Calu3 (cell line): ENCODE data around the gene STK33. TPM values are rescaled to one million over a fixed set of nuclear protein-coding genes. Genes with fewer than 3 reads are reported as not detected.

Experiments used
- BruUV-seq: library from RNA; stranded (reverse); fragments of 400-500 nt; replicated peaks from 2 replicates; lab custom pipeline; 2021; lab: Mats Ljungman, UMichigan
- CTCF ChIA-PET: fragments of 300-600 bp; sonication (Branson Sonifier 250); formaldehyde crosslinking; loops from one replicate; lab custom pipeline; 2022; ENCODE audit warnings: antibody characterized with exemption; lab: Charles Lee
- DNase-seq: peaks from one replicate; pipeline ENCODE4 v3.0.0; 2022
- H3K27ac Mint-ChIP-seq: one replicate; pipeline ENCODE4 v1.8.0; 2022; ENCODE audit warnings: mixed read lengths; ENCODE audit not compliant: unreplicated experiment
- H3K27me3 Mint-ChIP-seq: one replicate; pipeline ENCODE4 v1.8.0; 2022; ENCODE audit warnings: mixed read lengths; ENCODE audit not compliant: unreplicated experiment
- H3K36me3 Mint-ChIP-seq: one replicate; pipeline ENCODE4 v1.8.0; 2022; ENCODE audit warnings: mild to moderate bottlenecking, moderate library complexity, mixed read lengths; ENCODE audit not compliant: insufficient read depth, unreplicated experiment
- H3K4me1 Mint-ChIP-seq: one replicate; pipeline ENCODE4 v1.8.0; 2022; ENCODE audit warnings: mild to moderate bottlenecking, low read depth, mixed read lengths; ENCODE audit not compliant: unreplicated experiment
- H3K4me3 Mint-ChIP-seq: one replicate; pipeline ENCODE4 v1.8.0; 2022; ENCODE audit warnings: mild to moderate bottlenecking, low read depth, moderate library complexity, mixed read lengths; ENCODE audit not compliant: unreplicated experiment
- H3K9me3 Mint-ChIP-seq: one replicate; pipeline ENCODE4 v1.8.0; 2022; ENCODE audit warnings: low read depth, mixed read lengths; ENCODE audit not compliant: unreplicated experiment
- intact Hi-C: fragments of 100-400 bp; cut with micrococcal nuclease; formaldehyde crosslinking; loops from one replicate; pipeline ENCODE4 v1.10.0; 2022; ENCODE audit not compliant: unreplicated experiment
- total RNA-seq: library from RNA; stranded (reverse); gene quantifications from 2 replicates; pipeline ENCODE4 v1.2.3, GENCODE V29; 2022
- TF ChIP-seq, protein P1 (sequence below): fragments of 200-600 bp; IDR thresholded peaks from one replicate; pipeline ENCODE4 v1.8.0; 2022; ENCODE audit warnings: antibody characterized with exemption; ENCODE audit not compliant: unreplicated experiment

STK33 gene
- total RNA-seq, 1 experiment from 2014 or later, result 3.0 TPM

DNA sequence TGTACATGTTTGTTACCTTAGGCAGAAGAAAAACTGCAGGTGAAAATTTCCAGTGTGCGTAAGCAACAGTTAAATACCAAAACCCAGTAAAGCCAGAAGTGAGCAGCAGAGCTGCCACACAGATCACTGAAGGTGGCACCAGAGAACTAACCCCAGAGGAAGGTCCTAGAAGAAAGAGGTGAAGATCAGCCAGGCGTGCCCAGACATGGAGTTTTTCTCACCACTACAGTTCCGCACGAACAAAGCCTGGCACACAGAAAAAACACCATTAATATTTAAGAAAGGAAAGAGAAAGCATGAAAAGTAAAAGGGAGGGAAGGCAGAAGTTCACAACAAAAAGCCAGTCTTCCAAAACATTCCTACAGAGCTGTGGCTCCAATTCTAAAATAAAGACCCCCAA lies 60.7 kb downstream of the STK33 start:
- Mint-ChIP-seq H3K36me3 (no peaks in the 10 kb centered on the region), H3K27me3 (no peaks in the 10 kb centered on the region), H3K27ac (no peak overlapping the region), H3K4me3 (no peak overlapping the region), H3K4me1 (no peaks in the 10 kb centered on the region), H3K9me3 (no peaks in the 10 kb centered on the region)
- TF ChIP-seq, protein P1, sequence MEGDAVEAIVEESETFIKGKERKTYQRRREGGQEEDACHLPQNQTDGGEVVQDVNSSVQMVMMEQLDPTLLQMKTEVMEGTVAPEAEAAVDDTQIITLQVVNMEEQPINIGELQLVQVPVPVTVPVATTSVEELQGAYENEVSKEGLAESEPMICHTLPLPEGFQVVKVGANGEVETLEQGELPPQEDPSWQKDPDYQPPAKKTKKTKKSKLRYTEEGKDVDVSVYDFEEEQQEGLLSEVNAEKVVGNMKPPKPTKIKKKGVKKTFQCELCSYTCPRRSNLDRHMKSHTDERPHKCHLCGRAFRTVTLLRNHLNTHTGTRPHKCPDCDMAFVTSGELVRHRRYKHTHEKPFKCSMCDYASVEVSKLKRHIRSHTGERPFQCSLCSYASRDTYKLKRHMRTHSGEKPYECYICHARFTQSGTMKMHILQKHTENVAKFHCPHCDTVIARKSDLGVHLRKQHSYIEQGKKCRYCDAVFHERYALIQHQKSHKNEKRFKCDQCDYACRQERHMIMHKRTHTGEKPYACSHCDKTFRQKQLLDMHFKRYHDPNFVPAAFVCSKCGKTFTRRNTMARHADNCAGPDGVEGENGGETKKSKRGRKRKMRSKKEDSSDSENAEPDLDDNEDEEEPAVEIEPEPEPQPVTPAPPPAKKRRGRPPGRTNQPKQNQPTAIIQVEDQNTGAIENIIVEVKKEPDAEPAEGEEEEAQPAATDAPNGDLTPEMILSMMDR, result no peak
- BruUV-seq, result no TSS peak
- CTCF ChIA-PET, result no interaction called here
- DNase-seq, result no peak
- intact Hi-C loops, result no loop called here

DNA sequence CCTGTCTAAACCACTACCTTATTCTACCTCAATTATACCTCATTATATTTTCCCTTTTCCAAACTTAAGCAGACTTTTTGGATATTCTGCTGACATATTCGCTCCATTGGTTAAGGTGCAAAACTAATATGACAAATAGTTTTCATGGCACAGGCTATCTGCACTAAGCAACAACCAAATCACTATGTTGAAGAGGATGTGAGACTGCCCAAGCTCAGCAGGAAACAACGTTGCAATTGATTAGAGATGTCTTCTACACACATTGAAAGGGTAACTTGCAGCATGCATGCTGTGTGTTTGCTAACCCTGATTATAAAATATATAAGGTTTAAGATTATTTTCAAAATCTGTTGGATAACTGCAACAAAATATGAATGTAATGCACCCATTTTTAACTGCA lies 61.6 kb downstream of the STK33 start:
- H3K27ac Mint-ChIP-seq, result no peak overlapping the region

DNA sequence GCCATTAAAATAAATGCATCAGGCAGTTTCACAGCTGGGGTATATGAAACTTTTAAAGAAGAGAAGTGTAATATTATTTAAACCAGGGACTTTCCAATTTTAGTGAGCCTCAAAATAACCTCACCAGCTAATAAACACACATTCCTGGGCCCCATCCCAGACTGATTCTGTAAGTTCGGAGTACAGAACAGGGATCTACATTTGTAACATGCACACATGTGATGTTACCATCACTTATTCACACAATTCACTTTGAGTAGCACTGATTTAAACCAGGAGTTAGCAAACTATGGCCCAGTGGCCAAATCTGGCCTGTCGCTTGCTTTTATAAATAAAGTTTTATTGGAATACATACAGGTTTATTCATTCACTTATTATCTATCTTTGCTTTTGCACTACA lies 62.0 kb downstream of the STK33 start:
- no peaks in the 10 kb centered on the region for H3K27me3 Mint-ChIP-seq
- no peak overlapping the region for H3K27ac Mint-ChIP-seq
- TF ChIP-seq, protein P1, result no peak
- intact Hi-C loops, result no loop called here
- BruUV-seq, result no TSS peak
- no peak for DNase-seq
- H3K4me1 Mint-ChIP-seq, result no peaks in the 10 kb centered on the region
- no peaks in the 10 kb centered on the region for H3K36me3 Mint-ChIP-seq
- no peaks in the 10 kb centered on the region for H3K9me3 Mint-ChIP-seq
- H3K4me3 Mint-ChIP-seq, result no peak overlapping the region
- CTCF ChIA-PET, result no interaction called here

More for the DNA sequence above, 61.6 kb downstream of the STK33 start:
- BruUV-seq, result no TSS peak
- Mint-ChIP-seq H3K27me3 (no peaks in the 10 kb centered on the region), H3K36me3 (no peaks in the 10 kb centered on the region), H3K9me3 (no peaks in the 10 kb centered on the region), H3K4me3 (no peak overlapping the region), H3K4me1 (no peaks in the 10 kb centered on the region)
- TF ChIP-seq, protein P1, result no peak
- intact Hi-C loops, result no loop called here
- CTCF ChIA-PET, result no interaction called here
- DNase-seq, result no peak

DNA sequence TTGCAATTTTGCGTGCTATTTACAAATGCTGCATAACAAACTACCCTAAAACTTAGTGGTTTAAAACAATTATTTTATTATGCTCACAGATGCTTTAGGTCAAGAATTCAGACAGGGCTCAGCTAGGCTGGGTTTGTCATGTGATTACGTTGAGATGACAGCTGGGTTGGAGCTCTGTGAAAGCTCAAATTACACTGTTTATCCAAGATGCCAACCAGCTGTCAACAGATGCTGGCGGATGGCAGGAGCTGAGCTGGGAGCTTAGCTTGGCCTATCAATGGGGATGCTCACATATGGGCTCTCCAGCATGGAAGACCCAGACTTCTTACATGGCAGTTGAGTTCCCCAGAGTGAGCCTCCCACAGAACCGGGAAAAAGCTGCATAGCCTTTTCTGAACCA lies 62.7 kb downstream of the STK33 start:
- DNase-seq, result no peak
- no peaks in the 10 kb centered on the region for H3K4me1 Mint-ChIP-seq
- CTCF ChIA-PET, result no interaction called here
- no peak overlapping the region for H3K27ac Mint-ChIP-seq
- no peaks in the 10 kb centered on the region for H3K27me3 Mint-ChIP-seq
- TF ChIP-seq, protein P1, result no peak
- intact Hi-C loops, result no loop called here
- H3K36me3 Mint-ChIP-seq, result no peaks in the 10 kb centered on the region
- H3K9me3 Mint-ChIP-seq, result no peaks in the 10 kb centered on the region
- H3K4me3 Mint-ChIP-seq, result no peak overlapping the region
- BruUV-seq, result no TSS peak
